Measurements from ENCODE around the gene PLA2G2A.

DNA sequence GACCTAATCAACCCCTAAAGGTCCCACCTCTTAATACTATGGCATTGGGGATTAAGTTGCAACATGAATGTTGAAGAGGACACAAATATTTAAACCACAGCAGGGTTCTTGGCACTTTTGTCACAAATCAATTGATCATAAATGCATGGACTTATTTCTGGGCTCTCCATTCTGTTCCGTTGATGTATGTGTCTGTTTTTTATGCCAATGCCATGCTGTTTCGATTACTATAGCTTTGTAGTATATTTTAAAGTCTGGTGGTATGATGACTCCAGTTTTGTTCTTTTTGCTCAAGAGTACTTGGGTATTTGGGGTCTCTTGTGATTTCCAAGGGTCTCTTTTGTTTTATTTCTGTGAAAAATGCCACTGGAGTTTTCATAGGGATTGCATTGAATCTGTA is 34.7 kb upstream of the PLA2G2A start:
- TF ChIP-seq, protein P1, sequence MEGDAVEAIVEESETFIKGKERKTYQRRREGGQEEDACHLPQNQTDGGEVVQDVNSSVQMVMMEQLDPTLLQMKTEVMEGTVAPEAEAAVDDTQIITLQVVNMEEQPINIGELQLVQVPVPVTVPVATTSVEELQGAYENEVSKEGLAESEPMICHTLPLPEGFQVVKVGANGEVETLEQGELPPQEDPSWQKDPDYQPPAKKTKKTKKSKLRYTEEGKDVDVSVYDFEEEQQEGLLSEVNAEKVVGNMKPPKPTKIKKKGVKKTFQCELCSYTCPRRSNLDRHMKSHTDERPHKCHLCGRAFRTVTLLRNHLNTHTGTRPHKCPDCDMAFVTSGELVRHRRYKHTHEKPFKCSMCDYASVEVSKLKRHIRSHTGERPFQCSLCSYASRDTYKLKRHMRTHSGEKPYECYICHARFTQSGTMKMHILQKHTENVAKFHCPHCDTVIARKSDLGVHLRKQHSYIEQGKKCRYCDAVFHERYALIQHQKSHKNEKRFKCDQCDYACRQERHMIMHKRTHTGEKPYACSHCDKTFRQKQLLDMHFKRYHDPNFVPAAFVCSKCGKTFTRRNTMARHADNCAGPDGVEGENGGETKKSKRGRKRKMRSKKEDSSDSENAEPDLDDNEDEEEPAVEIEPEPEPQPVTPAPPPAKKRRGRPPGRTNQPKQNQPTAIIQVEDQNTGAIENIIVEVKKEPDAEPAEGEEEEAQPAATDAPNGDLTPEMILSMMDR (IDR thresholded peaks at IDR 0.05; ENCODE audit: low read length) = no peak
- TF ChIP-seq EZH2 (optimal IDR thresholded peaks at IDR 0.05; ENCODE audit: low read depth, low read length) (no peak), EZH2phosphoT487 (IDR thresholded peaks at IDR 0.05; ENCODE audit: low read length) (no peak)
